Measurements from ENCODE around the gene JOSD1. TPM values are rescaled to one million over a fixed set of nuclear protein-coding genes. Genes with fewer than 3 reads are reported as not detected.

JOSD1 gene
- total RNA-seq, 1 donor from 2014 or later: 44.7 TPM

DNA sequence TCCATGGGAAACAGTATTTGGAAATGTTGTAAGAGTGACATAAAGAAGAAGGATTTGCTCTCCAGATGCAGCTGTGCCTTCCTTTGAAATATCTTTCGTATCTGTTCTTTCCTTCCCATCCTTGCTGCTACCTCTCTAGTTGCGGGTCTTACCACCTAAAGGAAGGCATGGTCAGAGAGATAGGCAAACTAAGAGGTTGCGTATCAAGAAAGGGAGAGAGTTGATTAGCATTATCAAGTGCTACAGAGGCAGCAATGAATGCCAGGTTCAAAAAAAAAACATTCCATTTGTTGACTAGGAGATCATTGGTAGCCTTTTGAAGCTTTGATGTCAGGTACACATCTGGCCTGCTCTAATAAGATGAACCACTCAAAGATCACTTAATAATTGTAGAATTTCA is 9.6 kb upstream of the JOSD1 start:
- no peak overlapping the region for H3K27ac ChIP-seq
- no peaks in the 10 kb centered on the region for H3K9me3 ChIP-seq
- ATAC-seq (no peak), DNase-seq (no peak)
- no peak overlapping the region for H3K4me3 ChIP-seq
- no peak for TF ChIP-seq CTCF (IDR thresholded peaks at IDR 0.05)
- H3K27me3 ChIP-seq (ENCODE audit: low read depth): no peaks in the 10 kb centered on the region
- peaks cover 65% of the 10 kb centered on the region for H3K4me1 ChIP-seq
- peaks cover 24% of the 10 kb centered on the region for H3K36me3 ChIP-seq
- intact Hi-C loops (cut with DNase I): no loop called here

DNA sequence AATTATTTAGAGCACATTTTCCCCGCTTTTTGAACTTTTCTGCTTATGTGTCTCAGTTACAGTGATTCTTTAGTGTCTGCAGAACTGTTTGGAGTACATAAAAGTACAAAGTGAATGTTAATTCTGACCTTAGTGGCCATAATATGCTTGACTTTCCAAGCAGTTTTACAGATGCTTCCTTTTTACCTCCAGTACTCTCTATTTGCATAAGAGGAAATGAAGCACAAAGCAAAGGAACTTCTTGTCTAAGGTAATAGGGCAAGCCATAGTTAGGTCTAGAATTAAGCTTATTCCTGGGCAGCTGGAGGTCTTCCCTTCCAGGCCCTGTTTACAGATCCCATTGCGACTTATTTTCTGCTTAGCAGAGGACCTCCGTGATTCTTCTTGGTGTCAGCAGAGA is 8.6 kb upstream of the JOSD1 start:
- intact Hi-C loops (cut with DNase I): no loop called here
- ATAC-seq (no peak), DNase-seq (no peak)
- no peak for TF ChIP-seq CTCF (IDR thresholded peaks at IDR 0.05)
- H3K4me1 ChIP-seq: peaks cover 63% of the 10 kb centered on the region
- no peaks in the 10 kb centered on the region for H3K27me3 ChIP-seq (ENCODE audit: low read depth)
- H3K9me3 ChIP-seq: no peaks in the 10 kb centered on the region
- H3K27ac ChIP-seq: no peak overlapping the region
- no peak overlapping the region for H3K4me3 ChIP-seq
- peaks cover 24% of the 10 kb centered on the region for H3K36me3 ChIP-seq

GRCh38 chr22:38707984-38708383 is 7.2 kb upstream of the JOSD1 start:
- Histone ChIP-seq H3K27ac (no peak overlapping the region), H3K4me3 (peak overlapping the region; percentile 95), H3K36me3 (peaks cover 24% of the 10 kb centered on the region), H3K9me3 (no peaks in the 10 kb centered on the region), H3K27me3 (ENCODE audit: low read depth) (no peaks in the 10 kb centered on the region), H3K4me1 (peaks cover 49% of the 10 kb centered on the region)
- no peak for DNase-seq
- ATAC-seq: no peak
- intact Hi-C loops (cut with DNase I): no loop called here
- TF ChIP-seq CTCF (IDR thresholded peaks at IDR 0.05): no peak

- Histone ChIP-seq H3K36me3 (peaks cover 24% of the 10 kb centered on the region), H3K9me3 (no peaks in the 10 kb centered on the region), H3K27me3 (ENCODE audit: low read depth) (no peaks in the 10 kb centered on the region), H3K4me1 (peaks cover 43% of the 10 kb centered on the region), H3K4me3 (peak overlapping the region; percentile 95), H3K27ac (peak overlapping the region; percentile 97)
- intact Hi-C loops (cut with DNase I): no loop called here
- DNase-seq (no peak), ATAC-seq (no peak)
- TF ChIP-seq CTCF (IDR thresholded peaks at IDR 0.05): no peak
Observed at GRCh38 chr22:38707346-38707745, 6.6 kb upstream of the JOSD1 start.

DNA sequence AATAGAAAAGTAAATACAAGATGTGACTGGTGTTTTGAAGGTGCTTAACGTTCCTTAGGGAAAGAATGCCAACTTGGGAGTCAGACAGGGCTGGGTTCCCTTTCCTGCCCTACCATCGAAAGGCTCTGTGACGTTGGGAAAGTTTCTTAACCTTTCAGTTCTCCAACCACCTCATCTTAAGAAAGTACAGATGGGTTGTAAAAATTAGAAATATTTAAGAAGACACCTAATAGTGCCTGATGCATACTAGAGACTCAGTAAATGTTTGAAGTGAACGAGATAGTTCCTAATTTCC is 6.1 kb upstream of the JOSD1 start:
- peak overlapping the region; percentile 97 for H3K27ac ChIP-seq
- no peaks in the 10 kb centered on the region for H3K9me3 ChIP-seq
- peaks cover 24% of the 10 kb centered on the region for H3K36me3 ChIP-seq
- intact Hi-C loops (cut with DNase I): no loop called here
- ATAC-seq: peak; percentile 0 to 16
- peaks cover 42% of the 10 kb centered on the region for H3K4me1 ChIP-seq
- no peaks in the 10 kb centered on the region for H3K27me3 ChIP-seq (ENCODE audit: low read depth)
- DNase-seq: no peak
- no peak for TF ChIP-seq CTCF (IDR thresholded peaks at IDR 0.05)
- H3K4me3 ChIP-seq: peak overlapping the region; percentile 95
